Prostate gland (tissue), 2 donors: ENCODE measurements around the gene DYNC1I1. TPM values are rescaled to one million over a fixed set of nuclear protein-coding genes. Genes with fewer than 3 reads are reported as not detected.

Experiments
- DNase-seq: peaks from one replicate; pipeline ENCODE4 v3.0.0-alpha.2; 2019; ENCODE audit warnings: low spot score
- H3K27ac ChIP-seq, 2 donors: fragments of 200-600 bp; sonication (generic); 2 replicates each; pipeline ENCODE4 v1.5.1; 2017 to 2019
- H3K27me3 ChIP-seq: fragments of 200-600 bp; sonication (generic); replicated peaks from 2 replicates; pipeline ENCODE4 v1.5.1; 2019; ENCODE audit not compliant: insufficient read depth
- H3K36me3 ChIP-seq, 2 donors: fragments of 200-600 bp; sonication (generic); 1 replicate in 1 of 2; 2 replicates in 1 of 2; pipeline versions ENCODE4 v1.5.1 to v1.8.1; 2017 to 2019
- H3K4me1 ChIP-seq: fragments of 200-600 bp; sonication (generic); replicated peaks from 2 replicates; pipeline ENCODE4 v1.5.1; 2019
- H3K4me3 ChIP-seq, 2 donors: fragments of 200-600 bp; sonication (generic); 2 replicates each; pipeline ENCODE4 v1.5.1; 2017 to 2019
- H3K9me3 ChIP-seq: fragments of 200-600 bp; sonication (generic); 2 replicates; pipeline ENCODE4 v1.5.1; 2017
- CTCF ChIP-seq, 4 experiments: fragments of 200-600 bp in 2 of 4; fragments of 450-650 bp in 2 of 4; sonication (generic) in 2 of 4; IDR thresholded peaks; 1 replicate in 3 of 4; 2 replicates in 1 of 4; pipeline ENCODE4 v1.5.1; 2016 to 2019; ENCODE audit warnings: antibody characterized with exemption in 4 of 4, mild to moderate bottlenecking in 2 of 4, moderate library complexity in 2 of 4
- POLR2A ChIP-seq: fragments of 450-650 bp; IDR thresholded peaks from one replicate; pipeline ENCODE4 v1.6.1; 2016; ENCODE audit warnings: antibody characterized with exemption, mild to moderate bottlenecking
- POLR2AphosphoS5 ChIP-seq: sonication (generic); formaldehyde crosslinking; IDR thresholded peaks from one replicate; pipeline ENCODE4 v1.6.1; 2017; ENCODE audit warnings: antibody characterized with exemption
- WGBS: methylation state at CpG from one replicate; pipeline ENCODE4 v1.1.5; 2018; 5-methylcytosine and 5-hydroxymethylcytosine counted together
- intact Hi-C: fragments of 100-400 bp; cut with DNase I; formaldehyde crosslinking; loops from one replicate; pipeline ENCODE4 v1.14.2; 2022
- total RNA-seq, 2 donors: library from RNA; depleted of rRNA; stranded (reverse); fragments of >200 nt; gene quantifications; one replicate each; pipeline ENCODE4 v1.1.0, GENCODE V29; 2016

The DYNC1I1 gene
- total RNA-seq, 2 donors from 2014 or later = 4.4 to 5.1 TPM

DNA sequence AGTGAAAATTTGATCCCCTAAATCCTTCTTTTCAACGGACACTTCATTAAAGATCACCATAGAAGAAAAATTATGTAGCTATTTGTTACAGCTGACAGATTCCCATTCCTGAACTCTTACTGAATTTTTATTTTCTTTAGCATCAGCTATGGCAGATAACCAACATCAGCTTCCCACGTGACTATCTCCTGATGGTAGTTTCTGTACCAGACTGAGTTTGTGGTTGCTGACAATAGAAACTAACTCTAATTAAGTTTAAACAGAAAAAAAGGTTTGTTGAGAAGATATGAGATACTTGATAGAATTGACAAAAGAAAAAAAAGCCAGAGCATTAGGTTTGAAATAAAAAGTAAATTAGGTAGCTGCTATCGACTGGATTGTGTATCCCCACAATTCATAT is 101.8 kb downstream of the DYNC1I1 start:
- TF ChIP-seq POLR2AphosphoS5 = no peak
- TF ChIP-seq POLR2A = no peak
- no peak for TF ChIP-seq CTCF (IDR thresholded peaks at IDR 0.05)
- H3K4me1 ChIP-seq = no peaks in the 10 kb centered on the region
- no peak overlapping the region for H3K4me3 ChIP-seq
- no peak for DNase-seq
- H3K36me3 ChIP-seq = no peaks in the 10 kb centered on the region
- no peak overlapping the region for H3K27ac ChIP-seq
- H3K27me3 ChIP-seq = no peaks in the 10 kb centered on the region
- H3K9me3 ChIP-seq = no peaks in the 10 kb centered on the region
- 77% methylated on average over 3 of the region's 3 CpGs for WGBS
- intact Hi-C loops = loop anchor here (10.0 kb wide), 1 partner anchor 359 kb away; no protein-coding TSS in a partner anchor

- H3K4me1 ChIP-seq = no peaks in the 10 kb centered on the region
- 72% methylated on average over 4 of the region's 4 CpGs for WGBS
- intact Hi-C loops = loop anchor here (10.0 kb wide), 1 partner anchor 360 kb away; no protein-coding TSS in a partner anchor
- H3K27ac ChIP-seq = no peak overlapping the region
- TF ChIP-seq POLR2A (no peak), CTCF (IDR thresholded peaks at IDR 0.05) (no peak), POLR2AphosphoS5 (no peak)
- H3K36me3 ChIP-seq = no peaks in the 10 kb centered on the region
- DNase-seq = no peak
- H3K9me3 ChIP-seq = no peaks in the 10 kb centered on the region
- no peaks in the 10 kb centered on the region for H3K27me3 ChIP-seq
- H3K4me3 ChIP-seq = no peak overlapping the region
Measured at GRCh38 chr7:95874541-95875265, 102.3 kb downstream of the DYNC1I1 start.

DNA sequence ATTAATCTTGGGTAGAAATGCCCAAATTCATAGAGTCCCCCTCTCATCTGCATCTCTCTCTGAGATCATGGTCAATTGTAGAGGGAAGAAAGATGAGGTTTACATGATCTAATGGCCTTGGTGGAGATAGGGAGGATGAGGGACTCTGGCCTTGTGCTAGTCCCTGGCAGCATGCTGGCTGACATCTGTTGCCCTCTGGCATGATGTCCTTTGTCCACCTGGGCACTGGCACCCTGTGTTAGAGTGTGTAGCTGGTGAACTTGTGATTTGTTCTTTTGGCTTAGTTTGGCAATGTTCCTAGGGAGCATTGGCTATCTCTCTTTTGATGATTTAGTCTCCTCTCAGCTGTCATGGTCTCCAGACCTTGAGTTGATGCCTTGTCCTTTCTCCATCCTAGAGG is 103.2 kb downstream of the DYNC1I1 start:
- TF ChIP-seq CTCF (IDR thresholded peaks at IDR 0.05) = no peak
- intact Hi-C loops = loop anchor here (10.0 kb wide), 1 partner anchor 361 kb away; no protein-coding TSS in a partner anchor
- H3K9me3 ChIP-seq = no peaks in the 10 kb centered on the region

GRCh38 chr7:95878677-95879076 is 106.3 kb downstream of the DYNC1I1 start:
- Histone ChIP-seq H3K4me3 (no peak overlapping the region), H3K4me1 (no peaks in the 10 kb centered on the region), H3K9me3 (no peaks in the 10 kb centered on the region), H3K27ac (no peak overlapping the region), H3K27me3 (no peaks in the 10 kb centered on the region), H3K36me3 (no peaks in the 10 kb centered on the region)
- no peak for TF ChIP-seq CTCF (IDR thresholded peaks at IDR 0.05)
- TF ChIP-seq POLR2AphosphoS5 = no peak
- no peak for TF ChIP-seq POLR2A
- DNase-seq = no peak
- intact Hi-C loops = loop anchor here (10.0 kb wide), 1 partner anchor 364 kb away; no protein-coding TSS in a partner anchor

More for the DNA sequence above, 103.2 kb downstream of the DYNC1I1 start:
- no peaks in the 10 kb centered on the region for H3K4me1 ChIP-seq
- no peaks in the 10 kb centered on the region for H3K36me3 ChIP-seq
- H3K27me3 ChIP-seq = no peaks in the 10 kb centered on the region
- no peak for DNase-seq
- no peak overlapping the region for H3K4me3 ChIP-seq
- no peak overlapping the region for H3K27ac ChIP-seq

DNA sequence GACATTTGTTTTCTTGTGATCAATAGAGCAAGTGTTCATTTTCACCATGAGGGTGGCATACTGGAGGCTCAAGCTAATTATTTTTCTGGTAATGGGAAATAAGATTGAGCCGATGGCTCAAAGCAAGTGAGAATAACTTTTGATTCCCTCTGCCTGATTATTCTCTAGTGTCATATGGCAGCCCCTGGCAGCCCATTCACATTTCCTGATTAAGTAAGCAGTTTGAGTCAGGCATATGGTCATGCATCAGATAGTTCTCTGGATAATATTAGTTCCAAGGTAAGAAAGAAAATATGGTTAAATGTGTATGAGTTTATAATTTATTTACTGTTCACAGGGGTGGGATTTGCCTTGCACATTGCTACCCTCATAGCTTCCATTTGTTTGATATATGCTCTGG is 109.2 kb downstream of the DYNC1I1 start:
- WGBS = 80% methylated on average over 1 of the region's 1 CpG
- H3K27me3 ChIP-seq = no peaks in the 10 kb centered on the region
- intact Hi-C loops = no loop called here
- no peak overlapping the region for H3K4me3 ChIP-seq
- no peak for DNase-seq
- no peak for TF ChIP-seq POLR2AphosphoS5
- TF ChIP-seq POLR2A = no peak
- no peak for TF ChIP-seq CTCF (IDR thresholded peaks at IDR 0.05)
- no peaks in the 10 kb centered on the region for H3K4me1 ChIP-seq
- H3K36me3 ChIP-seq = no peaks in the 10 kb centered on the region
- no peak overlapping the region for H3K27ac ChIP-seq
- H3K9me3 ChIP-seq = no peaks in the 10 kb centered on the region
